Mammary epithelial cell (primary cell): ENCODE data around the gene ADRB2.
A peak's percentile ranks its signal among the peaks of the same experiment; 100 is the strongest.

Experiments
- EZH2 ChIP-seq: IDR thresholded peaks from 2 replicates; pipeline ENCODE4 v1.6.1; 2012; ENCODE audit warnings: low read length, inconsistent platforms, borderline replicate concordance
- TF ChIP-seq, protein P1 (sequence below), 2 donors: IDR thresholded peaks in 1 of 2; conservative IDR thresholded peaks in 1 of 2; 2 replicates each; pipeline ENCODE4 v1.5.1; 2011 to 2012; ENCODE audit warnings: inconsistent platforms in 2 of 2, low read length in 2 of 2, mild to moderate bottlenecking in 2 of 2, control low read depth in 1 of 2, low read depth in 1 of 2; ENCODE audit not compliant: insufficient read depth in 1 of 2; ENCODE audit errors: extremely low read depth in 1 of 2

DNA sequence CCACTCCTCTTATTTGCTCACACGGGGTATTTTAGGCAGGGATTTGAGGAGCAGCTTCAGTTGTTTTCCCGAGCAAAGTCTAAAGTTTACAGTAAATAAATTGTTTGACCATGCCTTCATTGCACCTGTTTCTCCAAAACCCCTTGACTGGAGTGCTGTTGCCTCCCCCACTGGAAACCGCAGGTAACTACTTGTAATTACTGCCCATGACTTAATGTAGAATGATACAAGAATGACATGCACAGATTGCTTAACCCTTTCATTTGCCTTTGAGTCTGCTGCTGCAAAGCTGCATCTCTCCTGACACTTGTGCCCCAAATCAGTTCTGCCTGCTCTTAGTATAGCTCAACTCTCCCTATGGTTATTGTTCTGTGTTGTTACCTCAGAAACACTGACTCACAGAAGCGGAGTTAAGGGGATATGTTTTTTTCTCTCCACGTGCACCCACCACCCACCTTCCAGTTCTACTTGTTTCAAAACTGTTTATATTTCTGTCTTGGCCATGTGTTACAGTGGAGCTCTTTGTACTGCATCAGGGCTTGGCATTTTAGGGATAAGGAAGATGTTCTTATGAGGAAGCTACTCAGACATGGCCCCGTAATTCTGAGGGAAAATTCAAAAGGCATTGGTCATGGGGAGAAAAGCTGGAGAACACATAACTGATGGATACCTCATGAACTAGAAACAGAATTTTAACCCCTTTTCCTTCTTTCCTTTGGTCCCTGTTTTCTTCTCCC, 2.3 kb downstream of the ADRB2 start:
- TF ChIP-seq, protein P1, sequence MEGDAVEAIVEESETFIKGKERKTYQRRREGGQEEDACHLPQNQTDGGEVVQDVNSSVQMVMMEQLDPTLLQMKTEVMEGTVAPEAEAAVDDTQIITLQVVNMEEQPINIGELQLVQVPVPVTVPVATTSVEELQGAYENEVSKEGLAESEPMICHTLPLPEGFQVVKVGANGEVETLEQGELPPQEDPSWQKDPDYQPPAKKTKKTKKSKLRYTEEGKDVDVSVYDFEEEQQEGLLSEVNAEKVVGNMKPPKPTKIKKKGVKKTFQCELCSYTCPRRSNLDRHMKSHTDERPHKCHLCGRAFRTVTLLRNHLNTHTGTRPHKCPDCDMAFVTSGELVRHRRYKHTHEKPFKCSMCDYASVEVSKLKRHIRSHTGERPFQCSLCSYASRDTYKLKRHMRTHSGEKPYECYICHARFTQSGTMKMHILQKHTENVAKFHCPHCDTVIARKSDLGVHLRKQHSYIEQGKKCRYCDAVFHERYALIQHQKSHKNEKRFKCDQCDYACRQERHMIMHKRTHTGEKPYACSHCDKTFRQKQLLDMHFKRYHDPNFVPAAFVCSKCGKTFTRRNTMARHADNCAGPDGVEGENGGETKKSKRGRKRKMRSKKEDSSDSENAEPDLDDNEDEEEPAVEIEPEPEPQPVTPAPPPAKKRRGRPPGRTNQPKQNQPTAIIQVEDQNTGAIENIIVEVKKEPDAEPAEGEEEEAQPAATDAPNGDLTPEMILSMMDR (conservative IDR thresholded peaks at IDR 0.05 in 1 of 2, IDR thresholded peaks at IDR 0.05 in 1 of 2; ENCODE audit: extremely low read depth in 1 of 2, insufficient read depth in 1 of 2, low read depth in 1 of 2, low read length in 2 of 2), result peak; percentile 51 to 52
- TF ChIP-seq EZH2, result no peak
